Fibroblast of lung (primary cell): Measurements from ENCODE around the gene TMEM163. TPM values are rescaled to one million over a fixed set of nuclear protein-coding genes. Genes with fewer than 3 reads are reported as not detected.

Source experiments
- DNase-seq, 2 donors: peaks; one replicate each; pipeline versions ENCODE4 v3.0.0 to v3.0.0-alpha.2; 2010; ENCODE audit warnings: low read depth in 2 of 2
- H2AFZ ChIP-seq: 2 replicates; pipeline ENCODE4 v1.5.1; 2012; ENCODE audit warnings: low read length, control low read depth, inconsistent platforms
- H3K27ac ChIP-seq: 2 replicates; pipeline ENCODE4 v1.5.1; 2011; ENCODE audit warnings: low read length, control low read depth; ENCODE audit not compliant: insufficient read depth
- H3K27me3 ChIP-seq: 2 replicates; pipeline ENCODE4 v1.5.1; 2011; ENCODE audit warnings: mild to moderate bottlenecking, low read length; ENCODE audit not compliant: control insufficient read depth, insufficient read depth
- H3K36me3 ChIP-seq: 2 replicates; pipeline ENCODE4 v1.5.1; 2011; ENCODE audit warnings: low read length; ENCODE audit not compliant: control insufficient read depth, insufficient read depth
- H3K4me1 ChIP-seq: 2 replicates; pipeline ENCODE4 v1.5.1; 2011; ENCODE audit warnings: low read length; ENCODE audit not compliant: control insufficient read depth, insufficient read depth; ENCODE audit errors: extremely low read depth
- H3K4me2 ChIP-seq: 2 replicates; pipeline ENCODE4 v1.5.1; 2011; ENCODE audit warnings: low read length, control low read depth; ENCODE audit not compliant: insufficient read depth; ENCODE audit errors: extremely low read depth
- H3K4me3 ChIP-seq, 4 experiments: fragments of 200-600 bp in 1 of 4; sonication (generic) in 1 of 4; replicated peaks in 1 of 4; 2 replicates each; pipeline ENCODE4 v1.5.1; 2011 to 2016; ENCODE audit warnings: low read length in 4 of 4, low read depth in 3 of 4, mild to moderate bottlenecking in 3 of 4, control low read depth in 2 of 4, inconsistent platforms in 1 of 4, mixed read lengths in 1 of 4; ENCODE audit not compliant: insufficient read depth in 1 of 4; ENCODE audit errors: control extremely low read depth in 1 of 4
- H3K79me2 ChIP-seq: 2 replicates; pipeline ENCODE4 v1.5.1; 2012; ENCODE audit warnings: mild to moderate bottlenecking, low read length, inconsistent platforms; ENCODE audit not compliant: control insufficient read depth, insufficient read depth
- H3K9ac ChIP-seq: 2 replicates; pipeline ENCODE4 v1.5.1; 2011; ENCODE audit warnings: mild to moderate bottlenecking, low read length, control low read depth; ENCODE audit not compliant: insufficient read depth
- H3K9me3 ChIP-seq: 2 replicates; pipeline ENCODE4 v1.5.1; 2012; ENCODE audit warnings: low read depth, low read length; ENCODE audit not compliant: control insufficient read depth, insufficient read depth
- H4K20me1 ChIP-seq: 2 replicates; pipeline ENCODE4 v1.5.1; 2011; ENCODE audit warnings: low read length; ENCODE audit not compliant: control insufficient read depth, insufficient read depth; ENCODE audit errors: extremely low read depth
- EZH2 ChIP-seq: IDR thresholded peaks from 2 replicates; pipeline ENCODE4 v1.5.1; 2012; ENCODE audit warnings: low read length, control low read depth, mild to moderate bottlenecking; ENCODE audit errors: missing control alignments
- polyA plus RNA-seq, 2 donors: library from polyadenylated mRNA; depleted of rRNA in 1 of 2; stranded (reverse) in 1 of 2; unstranded in 1 of 2; fragments of >200 nt; gene quantifications; 2 replicates each; pipeline ENCODE4 v1.2.1, GENCODE V29; 2011 to 2012; ENCODE audit warnings: missing spikeins in 1 of 2
- total RNA-seq: library from RNA; depleted of rRNA; stranded (reverse); fragments of >200 nt; gene quantifications from 2 replicates; pipeline ENCODE4 v1.2.1, GENCODE V29; 2014
- TF ChIP-seq, protein P1 (sequence below), 2 donors: IDR thresholded peaks in 1 of 2; conservative IDR thresholded peaks in 1 of 2; 1 replicate in 1 of 2; 2 replicates in 1 of 2; pipeline ENCODE4 v1.5.1; 2011 to 2012; ENCODE audit warnings: low read length in 2 of 2, control low read depth in 1 of 2, inconsistent platforms in 1 of 2, low read depth in 1 of 2, mild to moderate bottlenecking in 1 of 2

Gene TMEM163
- total and polyA plus RNA-seq, 2 donors (not counting 1 experiment from before 2014, with no cell fraction given): under 0.01 to 0.03 TPM

DNA sequence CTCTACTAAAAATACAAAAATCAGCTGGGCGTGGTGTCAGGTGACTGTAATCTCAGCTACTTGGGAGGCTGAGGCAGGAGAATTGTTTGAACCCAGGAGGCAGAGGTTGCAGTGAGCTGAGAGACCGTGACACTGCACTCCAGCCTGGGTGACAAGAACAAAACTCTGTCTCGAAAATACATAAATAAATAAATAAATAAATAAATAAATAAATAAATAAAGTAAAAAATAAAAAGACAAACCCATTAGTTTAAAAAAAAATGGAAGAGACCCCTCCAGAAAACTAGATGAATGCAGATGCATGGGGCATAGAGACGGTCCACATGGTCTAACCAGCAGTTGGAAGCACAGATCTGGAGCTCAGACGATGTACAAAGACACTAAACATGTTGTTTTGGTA, 18.1 kb downstream of the TMEM163 start:
- Histone ChIP-seq H2AFZ (no peak overlapping the region), H3K4me2 (no peak overlapping the region), H3K27ac (no peak overlapping the region), H3K9me3 (no peaks in the 10 kb centered on the region), H3K4me3 (no peak overlapping the region), H3K9ac (no peak overlapping the region), H4K20me1 (no peaks in the 10 kb centered on the region), H3K79me2 (no peaks in the 10 kb centered on the region), H3K36me3 (no peaks in the 10 kb centered on the region), H3K4me1 (no peaks in the 10 kb centered on the region), H3K27me3 (no peaks in the 10 kb centered on the region)
- no peak for DNase-seq
- TF ChIP-seq EZH2: no peak
- TF ChIP-seq, protein P1, sequence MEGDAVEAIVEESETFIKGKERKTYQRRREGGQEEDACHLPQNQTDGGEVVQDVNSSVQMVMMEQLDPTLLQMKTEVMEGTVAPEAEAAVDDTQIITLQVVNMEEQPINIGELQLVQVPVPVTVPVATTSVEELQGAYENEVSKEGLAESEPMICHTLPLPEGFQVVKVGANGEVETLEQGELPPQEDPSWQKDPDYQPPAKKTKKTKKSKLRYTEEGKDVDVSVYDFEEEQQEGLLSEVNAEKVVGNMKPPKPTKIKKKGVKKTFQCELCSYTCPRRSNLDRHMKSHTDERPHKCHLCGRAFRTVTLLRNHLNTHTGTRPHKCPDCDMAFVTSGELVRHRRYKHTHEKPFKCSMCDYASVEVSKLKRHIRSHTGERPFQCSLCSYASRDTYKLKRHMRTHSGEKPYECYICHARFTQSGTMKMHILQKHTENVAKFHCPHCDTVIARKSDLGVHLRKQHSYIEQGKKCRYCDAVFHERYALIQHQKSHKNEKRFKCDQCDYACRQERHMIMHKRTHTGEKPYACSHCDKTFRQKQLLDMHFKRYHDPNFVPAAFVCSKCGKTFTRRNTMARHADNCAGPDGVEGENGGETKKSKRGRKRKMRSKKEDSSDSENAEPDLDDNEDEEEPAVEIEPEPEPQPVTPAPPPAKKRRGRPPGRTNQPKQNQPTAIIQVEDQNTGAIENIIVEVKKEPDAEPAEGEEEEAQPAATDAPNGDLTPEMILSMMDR (conservative IDR thresholded peaks at IDR 0.05 in 1 of 2, IDR thresholded peaks at IDR 0.05 in 1 of 2; ENCODE audit: low read depth in 1 of 2, low read length in 2 of 2): no peak

DNA sequence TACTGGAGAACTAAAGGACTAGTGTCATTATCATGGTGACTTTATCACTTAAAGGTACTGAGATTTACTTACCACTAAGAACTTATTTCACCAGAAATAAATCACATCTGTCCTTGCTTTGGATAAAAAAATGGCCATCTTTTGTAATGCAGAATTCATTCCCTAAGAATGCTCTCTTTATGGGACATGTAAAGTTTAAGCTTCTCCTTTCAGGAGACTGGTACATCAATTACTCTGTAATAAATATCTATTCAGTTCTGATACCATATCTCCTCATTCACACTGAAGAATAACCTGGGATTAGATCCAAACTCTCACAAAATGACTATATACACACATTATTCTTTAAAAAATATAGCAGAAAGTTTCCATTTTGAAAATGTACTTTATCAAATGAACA, 24.4 kb downstream of the TMEM163 start:
- H3K9ac ChIP-seq: no peak overlapping the region
- H3K36me3 ChIP-seq: no peaks in the 10 kb centered on the region
- no peaks in the 10 kb centered on the region for H4K20me1 ChIP-seq

DNA sequence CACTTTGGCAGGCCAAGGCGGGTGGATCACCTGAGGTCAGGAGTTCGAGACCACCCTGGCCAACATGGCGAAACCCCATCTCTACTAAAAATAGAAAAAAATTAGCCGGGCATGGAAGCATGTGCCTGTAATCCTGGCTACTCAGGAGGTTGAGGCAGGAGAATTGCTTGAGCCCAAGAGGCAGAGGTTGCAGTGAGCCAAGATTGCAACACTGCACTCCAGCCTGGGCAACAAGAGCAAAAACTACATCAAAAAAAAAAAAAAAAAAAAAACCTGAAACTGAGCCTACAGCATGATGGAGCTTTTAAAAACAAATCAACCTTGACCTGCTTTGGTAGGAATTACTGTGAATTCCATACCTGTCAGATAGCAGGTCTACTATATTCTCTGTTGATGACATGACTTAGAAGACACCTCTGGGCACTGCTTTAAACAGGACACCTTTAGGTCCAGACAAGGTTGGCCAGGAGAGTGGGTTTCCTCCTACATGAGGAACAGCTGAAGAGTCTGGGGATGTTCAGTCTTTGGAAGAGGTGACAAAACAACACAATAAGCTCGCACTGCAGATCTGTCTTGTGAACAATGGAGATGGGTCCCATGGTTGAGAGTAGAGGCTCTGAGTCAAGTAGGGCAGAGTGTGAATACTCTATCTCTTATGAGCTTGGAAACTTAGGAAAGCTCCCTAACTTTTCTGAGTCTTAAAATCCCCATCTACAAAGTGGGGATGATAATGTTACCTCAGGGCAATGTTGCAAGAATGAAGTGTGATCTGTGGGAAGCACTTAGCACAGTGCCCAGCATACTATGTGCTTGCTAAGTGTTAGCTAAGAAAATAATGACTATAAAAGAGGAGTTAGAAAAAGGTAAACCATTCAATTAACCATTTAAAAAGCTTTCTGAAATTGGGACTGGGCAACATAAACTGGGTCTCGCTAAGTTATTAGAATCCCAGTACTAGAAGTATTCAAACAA, 25.2 kb downstream of the TMEM163 start:
- no peaks in the 10 kb centered on the region for H3K36me3 ChIP-seq
- no peak for TF ChIP-seq EZH2
- TF ChIP-seq, protein P1 (conservative IDR thresholded peaks at IDR 0.05 in 1 of 2, IDR thresholded peaks at IDR 0.05 in 1 of 2; ENCODE audit: low read depth in 1 of 2, low read length in 2 of 2): no peak

More for the DNA sequence above, 24.4 kb downstream of the TMEM163 start:
- Histone ChIP-seq H3K4me1 (no peaks in the 10 kb centered on the region), H2AFZ (no peak overlapping the region), H3K4me2 (no peak overlapping the region), H3K79me2 (no peaks in the 10 kb centered on the region), H3K4me3 (no peak overlapping the region), H3K27ac (no peak overlapping the region), H3K27me3 (no peaks in the 10 kb centered on the region), H3K9me3 (no peaks in the 10 kb centered on the region)
- no peak for TF ChIP-seq EZH2
- TF ChIP-seq, protein P1 (conservative IDR thresholded peaks at IDR 0.05 in 1 of 2, IDR thresholded peaks at IDR 0.05 in 1 of 2; ENCODE audit: low read depth in 1 of 2, low read length in 2 of 2): no peak
- DNase-seq: no peak

More for the DNA sequence above, 25.2 kb downstream of the TMEM163 start:
- no peaks in the 10 kb centered on the region for H3K9me3 ChIP-seq
- H3K27me3 ChIP-seq: no peaks in the 10 kb centered on the region
- DNase-seq: no peak
- no peak overlapping the region for H3K9ac ChIP-seq
- H2AFZ ChIP-seq: no peak overlapping the region
- no peak overlapping the region for H3K27ac ChIP-seq
- no peaks in the 10 kb centered on the region for H3K4me1 ChIP-seq
- no peak overlapping the region for H3K4me3 ChIP-seq
- H3K4me2 ChIP-seq: no peak overlapping the region
- no peaks in the 10 kb centered on the region for H4K20me1 ChIP-seq
- no peaks in the 10 kb centered on the region for H3K79me2 ChIP-seq
